WTC11 (cell line): ENCODE measurements around the gene MBP. TPM values are rescaled to one million over a fixed set of nuclear protein-coding genes. Genes with fewer than 3 reads are reported as not detected.

Source experiments
- AR ChIP-seq: fragments of 250-450 bp; sonication (Bioruptor Pico); IDR thresholded peaks from 2 replicates; pipeline ENCODE4 v1.9.0; 2021; ENCODE audit warnings: mild to moderate bottlenecking
- ATF1 ChIP-seq: sonication (generic); formaldehyde crosslinking; IDR thresholded peaks from 2 replicates; pipeline ENCODE4 v1.8.1; 2023; ENCODE audit warnings: mild to moderate bottlenecking, moderate library complexity, missing genetic modification reagents
- CBFB ChIP-seq: sonication (generic); formaldehyde crosslinking; IDR thresholded peaks from 2 replicates; pipeline ENCODE4 v1.8.1; 2022; ENCODE audit warnings: mild to moderate bottlenecking, low read depth, missing genetic modification reagents
- CREM ChIP-seq: sonication (generic); formaldehyde crosslinking; IDR thresholded peaks from 2 replicates; pipeline ENCODE4 v1.8.1; 2022; ENCODE audit warnings: mild to moderate bottlenecking, missing genetic modification reagents, moderate library complexity
- E2F4 ChIP-seq: sonication (generic); formaldehyde crosslinking; IDR thresholded peaks from 2 replicates; pipeline ENCODE4 v1.8.1; 2022; ENCODE audit warnings: low read depth, mild to moderate bottlenecking, moderate library complexity, missing genetic modification reagents, borderline replicate concordance
- FOXP1 ChIP-seq: sonication (generic); formaldehyde crosslinking; IDR thresholded peaks from 2 replicates; pipeline ENCODE4 v1.8.0; 2022; ENCODE audit warnings: missing genetic modification reagents, mild to moderate bottlenecking, moderate library complexity, borderline replicate concordance
- GABPB1 ChIP-seq: sonication (generic); formaldehyde crosslinking; IDR thresholded peaks from 2 replicates; pipeline ENCODE4 v1.8.1; 2023; ENCODE audit warnings: mild to moderate bottlenecking, missing genetic modification reagents
- GRHL2 ChIP-seq: fragments of 250-450 bp; sonication (Bioruptor Pico); IDR thresholded peaks from 2 replicates; pipeline ENCODE4 v1.8.0; 2022; ENCODE audit warnings: mild to moderate bottlenecking, moderate library complexity; ENCODE audit not compliant: insufficient replicate concordance, severe bottlenecking
- HMGA2 ChIP-seq: fragments of 250-450 bp; sonication (Bioruptor Pico); IDR thresholded peaks from 2 replicates; pipeline ENCODE4 v1.4.0; 2021; ENCODE audit warnings: mild to moderate bottlenecking, moderate library complexity
- JAZF1 ChIP-seq: fragments of 250-450 bp; sonication (Bioruptor Pico); IDR thresholded peaks from 2 replicates; pipeline ENCODE4 v1.9.0; 2021; ENCODE audit warnings: moderate library complexity, mild to moderate bottlenecking, inconsistent platforms
- MXD4 ChIP-seq: fragments of 250-450 bp; sonication (Bioruptor Pico); IDR thresholded peaks from 2 replicates; pipeline ENCODE4 v1.8.0; 2021; ENCODE audit warnings: mild to moderate bottlenecking, moderate library complexity, borderline replicate concordance
- NFE2L1 ChIP-seq: sonication (generic); formaldehyde crosslinking; IDR thresholded peaks from 2 replicates; pipeline ENCODE4 v1.8.1; 2023; ENCODE audit warnings: missing genetic modification reagents
- NR3C1 ChIP-seq: sonication (generic); formaldehyde crosslinking; conservative IDR thresholded peaks from 2 replicates; pipeline ENCODE4 v1.8.1; 2023; ENCODE audit warnings: low read depth, mild to moderate bottlenecking, missing genetic modification reagents
- PREB ChIP-seq: sonication (generic); formaldehyde crosslinking; IDR thresholded peaks from 2 replicates; pipeline ENCODE4 v1.8.1; 2022; ENCODE audit warnings: mild to moderate bottlenecking, missing genetic modification reagents, moderate library complexity, borderline replicate concordance
- ZNF121 ChIP-seq: sonication (generic); formaldehyde crosslinking; IDR thresholded peaks from 2 replicates; pipeline ENCODE4 v1.8.0; 2023; ENCODE audit warnings: missing genetic modification reagents
- ZNF232 ChIP-seq: sonication (generic); formaldehyde crosslinking; IDR thresholded peaks from 2 replicates; pipeline ENCODE4 v1.8.0; 2022; ENCODE audit warnings: mild to moderate bottlenecking, missing genetic modification reagents
- ZNF263 ChIP-seq: sonication (generic); formaldehyde crosslinking; IDR thresholded peaks from 2 replicates; pipeline ENCODE4 v1.8.1; 2022; ENCODE audit warnings: low read depth, mild to moderate bottlenecking, moderate library complexity, missing genetic modification reagents
- ZNF416 ChIP-seq: fragments of 250-450 bp; sonication (Bioruptor Pico); IDR thresholded peaks from 2 replicates; pipeline ENCODE4 v1.9.0; 2021; ENCODE audit warnings: mild to moderate bottlenecking, inconsistent platforms
- ZNF423 ChIP-seq: fragments of 250-450 bp; sonication (Bioruptor Pico); IDR thresholded peaks from 2 replicates; pipeline ENCODE4 v2.1.2; 2022; ENCODE audit warnings: mild to moderate bottlenecking, moderate library complexity
- ZNF671 ChIP-seq: fragments of 250-450 bp; sonication (Bioruptor Pico); IDR thresholded peaks from 2 replicates; pipeline ENCODE4 v1.8.0; 2021; ENCODE audit warnings: mild to moderate bottlenecking
- total RNA-seq: library from RNA; stranded (reverse); gene quantifications from 3 replicates; pipeline ENCODE4 v1.2.3, GENCODE V29; 2021
- TF ChIP-seq, protein P1 (sequence below): fragments of 250-450 bp; sonication (Bioruptor Pico); conservative IDR thresholded peaks from 2 replicates; pipeline ENCODE4 v1.9.0; 2021; ENCODE audit warnings: mild to moderate bottlenecking
- TF ChIP-seq, protein P2 (sequence below): sonication (generic); formaldehyde crosslinking; IDR thresholded peaks from 2 replicates; pipeline ENCODE4 v1.8.0; 2022; ENCODE audit warnings: mild to moderate bottlenecking, missing genetic modification reagents
- TF ChIP-seq, protein P3 (sequence below): sonication (generic); formaldehyde crosslinking; IDR thresholded peaks from 2 replicates; pipeline ENCODE4 v1.8.0; 2022; ENCODE audit warnings: missing genetic modification reagents
- TF ChIP-seq, protein P4 (sequence below): sonication (generic); formaldehyde crosslinking; IDR thresholded peaks from 2 replicates; pipeline ENCODE4 v1.8.1; 2023; ENCODE audit warnings: mild to moderate bottlenecking, missing genetic modification reagents, moderate library complexity
- TF ChIP-seq, protein P5 (sequence below): sonication (generic); formaldehyde crosslinking; IDR thresholded peaks from 2 replicates; pipeline ENCODE4 v1.8.1; 2023; ENCODE audit warnings: mild to moderate bottlenecking, missing genetic modification reagents

The MBP gene
- total RNA-seq, 1 experiment from 2014 or later = 19.6 TPM

DNA sequence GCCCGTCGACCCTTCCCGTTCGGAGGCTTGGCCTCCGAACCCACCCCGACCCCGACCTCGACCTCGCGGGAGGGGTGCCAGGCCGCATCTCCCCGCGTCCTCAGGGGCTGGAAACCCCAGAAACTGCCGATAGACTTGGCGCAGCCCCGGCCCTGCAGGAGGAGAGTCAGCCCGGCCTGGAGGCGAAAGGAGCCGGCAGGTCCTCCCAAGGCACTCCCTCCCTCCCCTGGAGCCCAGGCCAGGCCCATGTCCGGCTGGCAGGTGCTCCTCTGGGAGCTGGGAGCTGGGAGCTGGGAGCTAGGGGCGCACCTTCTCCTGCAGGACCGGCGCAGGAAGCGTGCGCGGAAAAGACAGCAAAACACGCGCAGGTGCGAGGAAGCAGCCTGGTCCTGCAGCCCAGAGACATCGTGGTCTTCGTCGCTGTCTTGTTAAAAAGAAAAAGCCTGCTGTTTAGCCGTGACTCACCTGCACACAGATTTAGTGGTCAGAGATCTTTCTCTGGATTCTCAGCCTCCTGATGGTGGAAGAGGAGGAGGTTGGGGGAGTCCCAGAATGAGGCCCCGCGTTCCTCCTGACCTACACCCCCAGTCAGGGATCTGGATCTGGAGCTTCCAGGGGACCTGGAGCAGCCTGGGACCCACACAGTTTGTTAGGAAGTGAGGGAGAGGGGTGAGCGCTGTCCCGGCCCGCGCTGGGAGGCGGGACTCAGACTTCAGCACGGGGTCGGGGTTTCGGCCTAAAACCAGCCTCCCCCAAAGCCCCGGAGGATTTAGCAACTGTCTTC lies 660 bp upstream of the MBP start (continued):
- peak; percentile 77; the same call in 1 of the 2 replicates for TF ChIP-seq ZNF263 (CRISPR knock-in tag)
- TF ChIP-seq MXD4 (CRISPR knock-in tag) = no peak
- TF ChIP-seq HMGA2 (CRISPR knock-in tag) = no peak
- TF ChIP-seq, protein P1, sequence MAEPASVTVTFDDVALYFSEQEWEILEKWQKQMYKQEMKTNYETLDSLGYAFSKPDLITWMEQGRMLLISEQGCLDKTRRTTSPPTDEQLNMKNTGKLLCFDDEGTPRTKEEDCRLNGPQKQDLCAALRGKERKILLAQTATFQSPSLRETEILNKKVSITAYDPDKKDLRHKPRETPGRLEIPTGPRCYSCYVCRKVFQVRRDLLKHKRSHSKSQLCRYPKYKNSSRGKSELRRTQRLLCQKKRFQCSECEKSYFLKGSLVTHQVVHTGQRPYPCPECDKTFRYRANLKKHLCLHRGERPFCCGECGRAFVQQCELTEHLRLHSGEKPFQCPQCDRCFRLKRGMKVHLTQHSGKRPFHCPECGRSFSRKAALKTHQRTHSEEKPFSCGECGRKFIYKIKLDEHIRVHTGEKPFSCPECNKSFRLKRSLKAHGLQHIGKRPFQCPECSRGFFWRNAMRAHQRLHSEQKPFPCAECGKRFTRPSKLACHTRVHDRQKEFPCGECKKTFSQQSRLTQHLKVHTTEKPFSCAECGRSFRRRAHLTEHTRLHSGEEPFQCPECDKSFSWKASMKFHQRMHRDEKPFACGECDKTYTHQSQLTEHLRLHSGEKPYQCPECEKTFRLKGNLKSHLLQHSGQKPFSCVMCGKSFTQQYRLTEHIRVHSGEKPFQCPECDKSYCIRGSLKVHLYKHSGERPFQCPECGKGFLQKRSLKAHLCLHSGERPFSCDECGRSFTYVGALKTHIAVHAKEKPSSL (CRISPR knock-in tag) = no peak
- TF ChIP-seq CREM (CRISPR knock-in tag) = no peak
- no peak for TF ChIP-seq ZNF671 (CRISPR knock-in tag)
- no peak for TF ChIP-seq E2F4 (CRISPR knock-in tag)
- no peak for TF ChIP-seq ZNF423 (CRISPR knock-in tag)
- no peak for TF ChIP-seq JAZF1 (CRISPR knock-in tag)
- no peak for TF ChIP-seq FOXP1 (CRISPR knock-in tag)
- no peak for TF ChIP-seq GABPB1
- TF ChIP-seq, protein P2, sequence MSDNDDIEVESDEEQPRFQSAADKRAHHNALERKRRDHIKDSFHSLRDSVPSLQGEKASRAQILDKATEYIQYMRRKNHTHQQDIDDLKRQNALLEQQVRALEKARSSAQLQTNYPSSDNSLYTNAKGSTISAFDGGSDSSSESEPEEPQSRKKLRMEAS = peak; percentile 84
- TF ChIP-seq ZNF416 = no peak
- TF ChIP-seq ZNF232 = no peak
- TF ChIP-seq GRHL2 (CRISPR knock-in tag) = no peak
- TF ChIP-seq NFE2L1 (CRISPR knock-in tag) = no peak
- TF ChIP-seq, protein P3, sequence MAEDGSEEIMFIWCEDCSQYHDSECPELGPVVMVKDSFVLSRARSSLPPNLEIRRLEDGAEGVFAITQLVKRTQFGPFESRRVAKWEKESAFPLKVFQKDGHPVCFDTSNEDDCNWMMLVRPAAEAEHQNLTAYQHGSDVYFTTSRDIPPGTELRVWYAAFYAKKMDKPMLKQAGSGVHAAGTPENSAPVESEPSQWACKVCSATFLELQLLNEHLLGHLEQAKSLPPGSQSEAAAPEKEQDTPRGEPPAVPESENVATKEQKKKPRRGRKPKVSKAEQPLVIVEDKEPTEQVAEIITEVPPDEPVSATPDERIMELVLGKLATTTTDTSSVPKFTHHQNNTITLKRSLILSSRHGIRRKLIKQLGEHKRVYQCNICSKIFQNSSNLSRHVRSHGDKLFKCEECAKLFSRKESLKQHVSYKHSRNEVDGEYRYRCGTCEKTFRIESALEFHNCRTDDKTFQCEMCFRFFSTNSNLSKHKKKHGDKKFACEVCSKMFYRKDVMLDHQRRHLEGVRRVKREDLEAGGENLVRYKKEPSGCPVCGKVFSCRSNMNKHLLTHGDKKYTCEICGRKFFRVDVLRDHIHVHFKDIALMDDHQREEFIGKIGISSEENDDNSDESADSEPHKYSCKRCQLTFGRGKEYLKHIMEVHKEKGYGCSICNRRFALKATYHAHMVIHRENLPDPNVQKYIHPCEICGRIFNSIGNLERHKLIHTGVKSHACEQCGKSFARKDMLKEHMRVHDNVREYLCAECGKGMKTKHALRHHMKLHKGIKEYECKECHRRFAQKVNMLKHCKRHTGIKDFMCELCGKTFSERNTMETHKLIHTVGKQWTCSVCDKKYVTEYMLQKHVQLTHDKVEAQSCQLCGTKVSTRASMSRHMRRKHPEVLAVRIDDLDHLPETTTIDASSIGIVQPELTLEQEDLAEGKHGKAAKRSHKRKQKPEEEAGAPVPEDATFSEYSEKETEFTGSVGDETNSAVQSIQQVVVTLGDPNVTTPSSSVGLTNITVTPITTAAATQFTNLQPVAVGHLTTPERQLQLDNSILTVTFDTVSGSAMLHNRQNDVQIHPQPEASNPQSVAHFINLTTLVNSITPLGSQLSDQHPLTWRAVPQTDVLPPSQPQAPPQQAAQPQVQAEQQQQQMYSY (CRISPR knock-in tag) = no peak
- TF ChIP-seq, protein P4, sequence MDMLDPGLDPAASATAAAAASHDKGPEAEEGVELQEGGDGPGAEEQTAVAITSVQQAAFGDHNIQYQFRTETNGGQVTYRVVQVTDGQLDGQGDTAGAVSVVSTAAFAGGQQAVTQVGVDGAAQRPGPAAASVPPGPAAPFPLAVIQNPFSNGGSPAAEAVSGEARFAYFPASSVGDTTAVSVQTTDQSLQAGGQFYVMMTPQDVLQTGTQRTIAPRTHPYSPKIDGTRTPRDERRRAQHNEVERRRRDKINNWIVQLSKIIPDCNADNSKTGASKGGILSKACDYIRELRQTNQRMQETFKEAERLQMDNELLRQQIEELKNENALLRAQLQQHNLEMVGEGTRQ (CRISPR knock-in tag) = no peak
- no peak for TF ChIP-seq CBFB (CRISPR knock-in tag)
- no peak for TF ChIP-seq NR3C1 (CRISPR knock-in tag)
- TF ChIP-seq PREB = no peak
- no peak for TF ChIP-seq AR
- TF ChIP-seq ATF1 (CRISPR knock-in tag) = no peak
- TF ChIP-seq, protein P5, sequence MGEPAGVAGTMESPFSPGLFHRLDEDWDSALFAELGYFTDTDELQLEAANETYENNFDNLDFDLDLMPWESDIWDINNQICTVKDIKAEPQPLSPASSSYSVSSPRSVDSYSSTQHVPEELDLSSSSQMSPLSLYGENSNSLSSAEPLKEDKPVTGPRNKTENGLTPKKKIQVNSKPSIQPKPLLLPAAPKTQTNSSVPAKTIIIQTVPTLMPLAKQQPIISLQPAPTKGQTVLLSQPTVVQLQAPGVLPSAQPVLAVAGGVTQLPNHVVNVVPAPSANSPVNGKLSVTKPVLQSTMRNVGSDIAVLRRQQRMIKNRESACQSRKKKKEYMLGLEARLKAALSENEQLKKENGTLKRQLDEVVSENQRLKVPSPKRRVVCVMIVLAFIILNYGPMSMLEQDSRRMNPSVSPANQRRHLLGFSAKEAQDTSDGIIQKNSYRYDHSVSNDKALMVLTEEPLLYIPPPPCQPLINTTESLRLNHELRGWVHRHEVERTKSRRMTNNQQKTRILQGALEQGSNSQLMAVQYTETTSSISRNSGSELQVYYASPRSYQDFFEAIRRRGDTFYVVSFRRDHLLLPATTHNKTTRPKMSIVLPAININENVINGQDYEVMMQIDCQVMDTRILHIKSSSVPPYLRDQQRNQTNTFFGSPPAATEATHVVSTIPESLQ (CRISPR knock-in tag) = no peak
- TF ChIP-seq ZNF121 (CRISPR knock-in tag) = no peak
